HG02678 (cell line): Measurements from ENCODE around the gene SLC6A6.
A peak's percentile ranks its signal among the peaks of the same experiment; 100 is the strongest.

Experiments used
- ATAC-seq: cut with Tn5 transposase; IDR thresholded peaks from one replicate; pipeline ENCODE4 v1.9.1; 2021; ENCODE audit warnings: mild to moderate bottlenecking, moderate library complexity; ENCODE audit not compliant: unreplicated experiment

Gene SLC6A6

GRCh38 chr3:14371573-14372474 is 30.6 kb upstream of the SLC6A6 start:
- ATAC-seq: no peak

DNA sequence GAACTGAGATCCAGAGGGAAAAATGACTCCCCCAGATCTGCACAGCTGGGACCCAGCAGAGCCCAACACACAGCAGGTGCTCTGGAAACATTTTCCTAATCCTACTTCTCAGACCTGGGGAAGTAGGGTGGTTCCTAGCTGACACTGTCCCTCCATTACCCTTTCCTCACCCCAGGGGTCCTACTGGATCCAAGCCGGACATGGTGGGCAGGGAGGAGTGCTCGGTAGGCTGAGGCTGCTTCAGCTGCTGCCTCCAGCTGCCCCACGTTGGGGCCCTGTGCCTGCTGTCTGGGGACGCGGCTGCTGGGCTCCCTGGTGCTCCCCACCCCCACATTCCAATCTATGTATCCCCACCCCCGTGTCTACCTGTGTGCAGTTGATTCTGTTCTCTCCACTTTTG is 29.8 kb upstream of the SLC6A6 start:
- ATAC-seq: no peak

DNA sequence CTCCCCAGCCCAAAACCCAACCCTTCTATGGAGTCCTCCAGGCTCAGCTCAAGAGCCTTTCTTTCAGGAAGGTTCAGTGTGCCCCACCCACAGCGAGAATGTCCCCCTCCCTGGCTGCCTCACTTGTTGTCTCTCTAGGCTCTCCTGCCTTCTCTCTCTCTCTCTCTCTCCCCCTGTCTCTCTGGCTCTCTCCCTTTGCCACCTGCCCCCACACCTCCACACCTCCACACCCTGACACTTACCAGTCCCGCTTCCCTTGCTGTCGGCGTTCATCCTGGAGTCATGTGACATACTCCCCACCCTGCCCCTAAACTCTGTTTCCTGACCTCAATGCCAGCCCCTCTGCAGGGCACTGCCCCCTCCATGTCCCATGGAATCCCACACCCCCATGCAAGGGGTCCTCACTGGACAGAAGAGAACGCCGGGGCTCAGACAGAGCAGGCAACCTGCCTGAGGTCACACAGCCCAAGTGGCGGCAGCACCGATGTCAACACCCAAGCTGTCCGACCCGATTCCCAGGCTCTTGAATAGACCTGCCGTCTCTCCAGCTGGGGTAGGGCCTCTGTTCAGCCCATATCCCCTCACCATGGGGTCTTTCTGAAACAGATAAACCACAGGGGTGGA is 28.5 kb upstream of the SLC6A6 start:
- no peak for ATAC-seq

GRCh38 chr3:14374444-14374883 is 27.9 kb upstream of the SLC6A6 start:
- ATAC-seq: no peak

GRCh38 chr3:14375192-14375591 is 27.2 kb upstream of the SLC6A6 start:
- no peak for ATAC-seq

DNA sequence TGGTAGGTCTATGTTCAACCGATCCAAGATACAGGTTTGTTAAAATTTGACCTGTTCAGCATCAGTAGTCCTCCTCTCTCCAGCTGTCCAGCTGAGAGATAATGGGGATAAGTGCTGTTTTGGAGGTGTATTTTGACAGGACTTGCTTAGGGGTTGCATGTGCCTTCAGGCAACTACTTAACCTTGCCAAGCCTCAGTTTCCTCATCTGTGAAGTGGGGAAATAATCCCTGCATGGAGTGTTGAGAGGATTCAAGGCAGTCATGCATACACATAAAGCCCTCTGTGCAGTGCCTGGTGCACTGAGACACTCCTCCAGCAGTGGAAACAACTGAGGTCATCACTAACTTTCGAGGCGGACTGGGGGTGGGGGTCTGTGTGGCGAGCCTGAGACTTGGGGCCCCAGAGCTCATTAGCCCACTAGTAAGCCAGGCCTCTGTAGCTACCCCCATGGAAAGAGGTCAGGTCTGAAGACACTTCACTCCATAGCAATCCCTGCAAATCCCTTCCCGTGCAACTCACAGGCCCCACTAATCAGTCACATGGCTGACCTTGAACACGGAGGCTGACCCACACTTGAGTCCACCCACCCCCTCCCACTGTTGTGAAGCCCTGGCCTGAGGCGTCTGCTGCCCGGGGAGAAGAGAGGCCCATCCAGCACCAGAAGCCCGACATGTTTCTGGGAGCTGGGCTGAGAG is 25.9 kb upstream of the SLC6A6 start:
- ATAC-seq: no peak

DNA sequence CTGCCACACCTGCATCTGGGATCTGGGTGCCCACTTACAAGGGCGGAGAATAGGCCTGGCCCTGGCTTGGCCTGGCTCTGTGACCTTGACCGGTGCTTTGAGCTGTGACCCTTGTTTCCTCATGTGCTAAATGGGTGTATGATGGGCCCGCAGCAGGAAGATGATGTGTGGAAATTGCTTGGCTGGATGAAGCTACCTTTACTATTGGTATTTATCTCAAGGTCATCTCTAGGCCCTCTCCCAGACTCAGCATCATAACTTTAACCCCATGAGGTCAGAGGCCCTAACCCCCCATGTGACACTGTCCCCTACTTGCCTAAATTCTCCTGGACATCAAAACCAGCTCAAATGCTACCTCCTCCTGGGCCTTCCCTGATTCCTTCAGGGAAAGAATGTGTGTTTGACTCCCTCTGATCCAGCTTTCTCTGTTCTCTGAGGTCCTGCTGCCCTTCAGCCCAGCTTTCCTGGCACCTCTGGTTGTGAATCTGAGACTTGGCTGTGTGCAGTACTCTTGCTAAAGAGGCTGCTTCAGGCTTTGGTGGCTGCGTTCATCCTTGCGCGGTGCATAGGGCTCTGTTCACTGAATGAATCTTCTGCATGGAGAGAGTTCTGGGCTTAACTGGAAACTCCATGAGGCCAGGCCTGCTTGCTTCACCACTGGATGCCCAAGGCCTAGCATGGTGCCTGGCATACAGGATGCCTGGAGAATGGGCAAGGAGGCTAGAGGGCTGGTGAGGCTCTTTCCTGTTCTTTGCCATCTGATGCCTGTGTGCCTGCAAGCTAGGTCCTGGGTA is 25.2 kb upstream of the SLC6A6 start:
- no peak for ATAC-seq

GRCh38 chr3:14377838-14378169 is 24.6 kb upstream of the SLC6A6 start:
- ATAC-seq: peak; percentile 63

DNA sequence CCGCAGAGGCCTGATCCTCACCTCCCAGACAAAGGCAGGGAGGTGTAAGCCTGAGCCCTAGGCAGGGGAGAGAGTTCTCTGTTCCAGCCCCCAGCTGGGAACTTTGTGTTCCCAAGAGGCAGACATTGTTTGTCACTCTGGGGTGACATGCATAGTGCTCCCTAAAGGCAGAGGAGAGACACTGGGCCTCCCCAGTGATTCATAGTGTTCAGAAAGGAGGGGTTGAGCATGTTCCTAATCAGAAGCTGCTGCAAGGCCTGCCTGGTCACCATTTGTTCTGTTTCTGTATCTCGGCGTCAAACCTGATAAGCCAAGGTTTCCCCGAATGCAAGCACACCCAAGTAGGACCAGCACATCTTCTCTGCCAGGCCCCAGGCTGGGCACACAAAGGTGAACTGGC is 24.0 kb upstream of the SLC6A6 start:
- ATAC-seq: no peak

DNA sequence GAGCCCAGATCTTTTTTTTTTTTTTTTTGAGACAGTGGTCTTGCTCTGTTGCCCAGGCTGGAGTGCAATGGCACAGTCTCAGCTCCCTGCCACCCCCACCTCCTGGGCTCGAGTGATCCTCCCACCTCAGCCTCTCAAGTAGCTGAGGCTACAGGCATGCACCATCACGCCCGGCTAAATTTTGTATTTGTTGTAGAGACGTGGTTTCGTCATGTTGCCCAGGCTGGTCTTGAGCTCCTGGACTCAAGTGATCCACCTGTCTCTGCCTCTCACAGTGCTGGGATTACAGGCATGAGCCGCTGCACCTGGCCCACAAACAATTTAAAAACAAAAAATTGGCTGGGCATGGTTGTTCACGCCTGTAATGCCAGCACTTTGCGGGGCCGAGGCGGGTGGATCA is 22.6 kb upstream of the SLC6A6 start:
- ATAC-seq: no peak

GRCh38 chr3:14386254-14386653 is 16.2 kb upstream of the SLC6A6 start:
- no peak for ATAC-seq

GRCh38 chr3:14388201-14388600 is 14.2 kb upstream of the SLC6A6 start:
- ATAC-seq: no peak

DNA sequence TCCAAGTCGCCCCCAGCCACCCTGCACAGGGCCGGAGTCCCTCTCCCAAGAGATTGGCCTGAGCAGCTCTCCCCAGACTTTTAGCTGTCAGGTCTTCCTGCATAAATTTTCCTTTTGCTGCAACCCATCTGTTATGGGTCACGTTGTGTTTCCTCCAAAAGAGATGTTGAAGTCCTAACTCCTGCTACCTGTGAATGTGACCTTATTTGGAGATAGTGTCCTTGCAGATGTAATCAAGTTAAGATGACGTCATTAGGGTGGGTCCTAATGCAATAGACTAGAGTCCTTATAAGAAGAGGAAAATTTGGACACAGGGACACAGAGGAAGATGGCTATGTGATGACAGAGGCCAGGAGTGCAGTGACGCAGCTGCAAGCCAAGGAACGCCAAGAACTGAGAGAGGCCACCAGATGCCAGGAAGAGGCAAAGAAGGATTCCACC is 13.2 kb upstream of the SLC6A6 start:
- no peak for ATAC-seq

GRCh38 chr3:14389716-14390115 is 12.7 kb upstream of the SLC6A6 start:
- ATAC-seq: no peak

DNA sequence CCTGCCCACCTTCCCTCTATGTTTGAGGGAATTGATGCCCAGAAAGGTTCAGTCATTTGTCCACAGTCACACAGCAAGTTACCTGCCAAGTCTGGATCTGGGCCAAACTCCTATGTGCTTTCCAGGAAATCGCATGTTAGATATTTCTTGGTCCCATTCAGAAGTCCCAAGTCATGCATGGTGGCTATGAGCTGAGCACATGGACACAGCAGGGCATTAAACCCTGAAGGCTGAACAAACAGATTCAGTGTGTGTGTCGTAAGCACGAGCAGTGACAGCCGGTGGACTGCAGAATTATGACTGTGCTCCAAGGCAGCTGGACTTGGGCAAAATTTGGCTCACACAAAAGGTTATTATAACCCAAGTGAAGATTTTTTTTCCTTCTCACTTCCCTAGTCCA is 11.4 kb upstream of the SLC6A6 start:
- no peak for ATAC-seq

DNA sequence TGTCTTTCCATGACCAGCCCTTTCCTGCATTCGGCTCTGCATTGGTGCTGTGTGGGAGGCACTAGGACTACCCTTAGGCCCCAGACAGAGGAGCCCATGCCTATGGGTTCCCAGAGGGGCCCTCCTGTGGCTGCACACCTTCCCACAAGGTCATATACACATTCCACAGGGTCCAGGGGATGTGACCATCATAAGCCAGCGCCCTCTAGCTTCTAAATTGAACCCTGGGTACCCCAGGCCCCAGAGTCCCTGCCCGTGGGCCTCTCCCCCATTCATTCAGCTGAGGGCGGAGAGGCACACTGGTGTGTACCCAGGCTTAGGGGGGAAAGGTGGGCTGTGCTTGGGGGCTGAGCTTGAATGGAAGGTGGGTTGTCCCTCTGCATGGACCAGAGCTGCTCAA is 10.2 kb upstream of the SLC6A6 start:
- ATAC-seq: no peak

DNA sequence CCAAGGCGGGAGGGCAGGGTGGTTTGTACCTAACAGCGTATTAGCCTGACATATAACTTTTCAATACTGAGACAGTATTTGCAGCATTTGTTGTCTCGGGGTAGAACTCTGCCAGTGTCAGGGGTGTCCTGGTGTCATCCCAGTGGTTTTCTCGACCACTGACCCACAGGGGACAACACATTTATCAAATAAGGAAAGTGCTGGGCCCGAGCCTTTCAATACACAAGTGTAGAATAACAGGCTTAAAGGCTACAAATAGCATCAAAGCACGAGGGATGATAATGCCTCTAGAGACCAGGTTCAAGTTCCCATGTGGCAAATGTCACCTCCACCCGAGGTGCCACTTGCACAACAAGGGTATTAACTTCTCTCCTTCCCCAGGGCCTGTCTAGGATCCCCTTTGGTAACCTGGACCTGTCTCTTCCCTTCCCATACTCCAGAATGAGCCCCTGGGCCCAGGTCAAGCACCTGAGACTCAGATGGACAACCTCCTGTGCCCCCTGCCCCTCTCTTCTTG is 9.5 kb upstream of the SLC6A6 start:
- ATAC-seq: no peak

DNA sequence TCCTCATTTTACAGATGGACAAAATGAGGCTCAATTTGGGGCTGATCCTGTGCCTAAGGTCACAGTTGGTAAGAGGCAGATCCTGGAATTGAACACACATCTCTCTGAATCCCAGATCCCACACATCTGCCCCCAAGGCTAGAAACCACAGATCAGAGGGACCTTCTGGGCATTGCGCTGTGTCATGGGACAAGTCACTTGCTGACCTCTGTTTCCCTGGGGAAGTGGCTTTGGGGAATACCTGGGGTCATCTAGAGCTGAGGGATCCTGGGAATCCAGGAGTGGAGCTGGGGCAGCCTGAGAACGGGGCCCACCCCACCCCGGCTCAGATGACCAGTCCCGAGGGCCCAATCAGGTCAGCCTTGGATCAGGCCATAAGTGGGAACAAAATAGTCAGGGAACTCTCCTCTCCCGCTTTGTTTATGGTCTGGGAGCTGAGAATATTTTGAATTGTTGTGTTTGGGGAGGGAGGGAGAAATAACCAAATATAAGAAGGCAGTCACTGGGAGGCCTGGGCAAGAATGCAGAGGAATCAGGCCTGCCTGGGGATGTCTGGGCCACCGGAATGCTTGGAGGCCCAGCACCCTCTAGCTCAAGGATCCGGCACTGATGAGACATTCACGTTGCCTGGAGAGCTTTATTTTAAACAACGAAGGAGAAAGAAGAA is 8.8 kb upstream of the SLC6A6 start:
- ATAC-seq: no peak

GRCh38 chr3:14396031-14396692 is 6.2 kb upstream of the SLC6A6 start:
- no peak for ATAC-seq

GRCh38 chr3:14397046-14397445 is 5.4 kb upstream of the SLC6A6 start:
- ATAC-seq: no peak
